Keratinocyte (primary cell): Measurements from ENCODE around the gene SAMD4B. TPM values are rescaled to one million over a fixed set of nuclear protein-coding genes. Genes with fewer than 3 reads are reported as not detected.
A peak's percentile ranks its signal among the peaks of the same experiment; 100 is the strongest.

Experiments
- DNase-seq: peaks from one replicate; pipeline ENCODE4 v3.0.0-alpha.2; 2011; ENCODE audit warnings: low read depth, missing footprints, low spot score
- FAIRE-seq: peaks from 2 replicates; lab custom pipeline; 2011; peaks lifted over from hg19 to GRCh38; lab: Jason Lieb, UNC
- H2AFZ ChIP-seq: 2 replicates; pipeline ENCODE4 v1.6.0; 2012; ENCODE audit warnings: low read length, control low read depth, inconsistent platforms; ENCODE audit not compliant: control insufficient read depth
- H3K27ac ChIP-seq: 2 replicates; pipeline ENCODE4 v1.5.1; 2011; ENCODE audit warnings: low read length; ENCODE audit not compliant: control insufficient read depth, insufficient read depth
- H3K27me3 ChIP-seq: 3 replicates; pipeline ENCODE4 v1.6.0; 2011; ENCODE audit warnings: low read length; ENCODE audit not compliant: control insufficient read depth, insufficient read depth; ENCODE audit errors: extremely low read depth
- H3K36me3 ChIP-seq, 2 experiments: 2 replicates in 1 of 2; 3 replicates in 1 of 2; pipeline ENCODE4 v1.5.1; 2011; ENCODE audit warnings: low read length in 2 of 2, mild to moderate bottlenecking in 1 of 2; ENCODE audit not compliant: control insufficient read depth in 2 of 2, insufficient read depth in 2 of 2; ENCODE audit errors: extremely low read depth in 1 of 2
- H3K4me1 ChIP-seq: 3 replicates; pipeline ENCODE4 v1.5.1; 2011; ENCODE audit warnings: low read length; ENCODE audit not compliant: control insufficient read depth, insufficient read depth; ENCODE audit errors: extremely low read depth
- H3K4me2 ChIP-seq: 3 replicates; pipeline ENCODE4 v1.6.0; 2011; ENCODE audit warnings: low read depth, low read length; ENCODE audit not compliant: control insufficient read depth, insufficient read depth; ENCODE audit errors: extremely low read depth
- H3K4me3 ChIP-seq, 3 experiments: fragments of 200-600 bp in 1 of 3; sonication (generic) in 1 of 3; 2 replicates in 2 of 3; 3 replicates in 1 of 3; pipeline ENCODE4 v1.5.1; 2011 to 2016; ENCODE audit warnings: low read length in 3 of 3, mild to moderate bottlenecking in 3 of 3, control low read depth in 2 of 3, inconsistent platforms in 1 of 3, low read depth in 1 of 3, mixed read lengths in 1 of 3, mixed run types in 1 of 3, moderate library complexity in 1 of 3; ENCODE audit not compliant: control insufficient read depth in 2 of 3, insufficient read depth in 2 of 3; ENCODE audit errors: extremely low read depth in 1 of 3
- H3K79me2 ChIP-seq: 2 replicates; pipeline ENCODE4 v1.6.0; 2012; ENCODE audit warnings: low read length; ENCODE audit not compliant: control insufficient read depth, insufficient read depth
- H3K9ac ChIP-seq: 3 replicates; pipeline ENCODE4 v1.6.0; 2011; ENCODE audit warnings: low read length; ENCODE audit not compliant: control insufficient read depth, insufficient read depth; ENCODE audit errors: extremely low read depth
- H3K9me1 ChIP-seq: 3 replicates; pipeline ENCODE4 v1.6.0; 2011; ENCODE audit warnings: low read length; ENCODE audit not compliant: control insufficient read depth, insufficient read depth; ENCODE audit errors: extremely low read depth
- H3K9me3 ChIP-seq: 2 replicates; pipeline ENCODE4 v1.5.1; 2012; ENCODE audit warnings: low read depth, low read length; ENCODE audit not compliant: control insufficient read depth
- H4K20me1 ChIP-seq: 3 replicates; pipeline ENCODE4 v1.6.0; 2011; ENCODE audit warnings: low read length; ENCODE audit not compliant: control insufficient read depth, insufficient read depth; ENCODE audit errors: extremely low read depth
- CTCF ChIP-seq, 3 experiments: IDR thresholded peaks in 1 of 3; conservative IDR thresholded peaks in 1 of 3; optimal IDR thresholded peaks in 1 of 3; 2 replicates in 2 of 3; 3 replicates in 1 of 3; pipeline versions ENCODE3 to v1.5.1; 2011; ENCODE audit warnings: low read length in 3 of 3, mild to moderate bottlenecking in 3 of 3, moderate library complexity in 2 of 3, control low read depth in 1 of 3, inconsistent platforms in 1 of 3; ENCODE audit not compliant: insufficient read depth in 2 of 3; ENCODE audit errors: extremely low read depth in 1 of 3
- EZH2 ChIP-seq: IDR thresholded peaks from one replicate; pipeline ENCODE4 v1.6.1; 2012; ENCODE audit warnings: inconsistent platforms, mild to moderate bottlenecking, low read length, moderate library complexity
- dilution Hi-C: fragments of 300-500 bp; cut with MboI; formaldehyde crosslinking; loops from one replicate; pipeline ENCODE4 v1.7.0; 2020; ENCODE audit warnings: low sequenced_read_pairs; ENCODE audit not compliant: extremely low pct_ligation_motif_present
- polyA plus RNA-seq, 5 experiments: library from polyadenylated mRNA; depleted of rRNA in 3 of 5; stranded (reverse) in 3 of 5; stranded (forward) in 1 of 5; unstranded in 1 of 5; fragments of >200 nt; gene quantifications; 1 replicate in 1 of 5; 2 replicates in 3 of 5; 3 replicates in 1 of 5; pipeline versions ENCODE4 v1.2.1 to v1.2.3, GENCODE V29; 2011 to 2012; ENCODE audit warnings: missing spikeins in 2 of 5, low read depth in 1 of 5, low replicate concordance in 1 of 5

SAMD4B gene
- polyA plus RNA-seq, 1 donor (not counting 4 experiments of a cell fraction or from before 2014, with no cell fraction given): 20.9 TPM

- H3K36me3 ChIP-seq: peaks cover 3 to 10% of the 10 kb centered on the region in 2 experiments
- H3K9me1 ChIP-seq: no peaks in the 10 kb centered on the region
- dilution Hi-C loops: no loop called here
- H3K79me2 ChIP-seq: peaks cover 7% of the 10 kb centered on the region
- peak overlapping the region; percentile 67 to 88 (median 68) for H3K4me3 ChIP-seq
- H2AFZ ChIP-seq: peak overlapping the region; percentile 19
- no peak for FAIRE-seq
- no peaks in the 10 kb centered on the region for H3K9me3 ChIP-seq
- TF ChIP-seq EZH2 (no peak), CTCF (optimal IDR thresholded peaks at IDR 0.05 in 1 of 3, IDR thresholded peaks at IDR 0.05 in 1 of 3, conservative IDR thresholded peaks at IDR 0.05 in 1 of 3; ENCODE audit: extremely low read depth in 1 of 3, insufficient read depth in 2 of 3, low read length in 3 of 3) (no peak)
- H3K27me3 ChIP-seq: no peaks in the 10 kb centered on the region
- H3K4me1 ChIP-seq: peaks cover 20% of the 10 kb centered on the region
- no peaks in the 10 kb centered on the region for H4K20me1 ChIP-seq
- peak overlapping the region; percentile 44 for H3K27ac ChIP-seq
- H3K4me2 ChIP-seq: peak overlapping the region; percentile 83
- no peak for DNase-seq
- H3K9ac ChIP-seq: peak overlapping the region; percentile 78
Measured at GRCh38 chr19:39413272-39413910, 71.2 kb downstream of the SAMD4B start.

GRCh38 chr19:39413911-39414608, 71.8 kb downstream of the SAMD4B start:
- Histone ChIP-seq H4K20me1 (no peaks in the 10 kb centered on the region), H3K9ac (peak overlapping the region; percentile 78), H3K79me2 (peaks cover 1% of the 10 kb centered on the region), H3K4me2 (peak overlapping the region; percentile 83), H3K27ac (no peak overlapping the region), H2AFZ (peak overlapping the region; percentile 19), H3K9me1 (no peaks in the 10 kb centered on the region), H3K27me3 (no peaks in the 10 kb centered on the region), H3K36me3 (peaks cover 5 to 12% of the 10 kb centered on the region in 2 experiments), H3K4me3 (peak overlapping the region; percentile 67 to 88 (median 68)), H3K9me3 (no peaks in the 10 kb centered on the region), H3K4me1 (peaks cover 20% of the 10 kb centered on the region)
- DNase-seq (no peak), FAIRE-seq (no peak)
- no peak for TF ChIP-seq EZH2
- TF ChIP-seq CTCF (optimal IDR thresholded peaks at IDR 0.05 in 1 of 3, IDR thresholded peaks at IDR 0.05 in 1 of 3, conservative IDR thresholded peaks at IDR 0.05 in 1 of 3; ENCODE audit: extremely low read depth in 1 of 3, insufficient read depth in 2 of 3, low read length in 3 of 3): peak in 2 of 3 experiments; percentile 7 to 36
- dilution Hi-C loops: no loop called here
